B cell (primary cell): ENCODE data around the gene ANKS6. TPM values are rescaled to one million over a fixed set of nuclear protein-coding genes. Genes with fewer than 3 reads are reported as not detected.

ENCODE experiments used
- ATAC-seq: fragments of 200-7000 bp; cut with Tn5 transposase; one replicate; pipeline ENCODE4 v1.10.0; 2021; ENCODE audit warnings: low read depth, mild to moderate bottlenecking, moderate number of reproducible peaks, moderate library complexity
- CTCF ChIA-PET: fragments of 350-600 bp; sonication (Branson Sonifier 250); formaldehyde crosslinking; loops from one replicate; lab custom pipeline; 2021; ENCODE audit warnings: antibody characterized with exemption, inconsistent platforms; lab: Charles Lee
- POLR2A ChIA-PET: fragments of 350-600 bp; sonication (Branson Sonifier 250); formaldehyde crosslinking; loops from one replicate; lab custom pipeline; 2021; ENCODE audit warnings: antibody characterized with exemption; lab: Charles Lee
- DNase-seq: peaks from one replicate; pipeline ENCODE4 v3.0.0; 2013
- H2AFZ ChIP-seq: 2 replicates; pipeline ENCODE4 v1.6.1; 2012; ENCODE audit warnings: mild to moderate bottlenecking, low read depth, low read length; ENCODE audit not compliant: insufficient read depth, poor library complexity, severe bottlenecking
- H3K27ac ChIP-seq, 2 donors: 1 replicate in 1 of 2; 2 replicates in 1 of 2; pipeline ENCODE4 v1.5.1; 2012 to 2013; ENCODE audit warnings: low read length in 2 of 2, mild to moderate bottlenecking in 2 of 2, moderate library complexity in 1 of 2
- H3K27me3 ChIP-seq, 4 experiments: fragments of 200-600 bp in 1 of 4; sonication (generic) in 1 of 4; replicated peaks in 1 of 4; 1 replicate in 2 of 4; 2 replicates in 2 of 4; pipeline versions ENCODE4 v1.6.1 to v1.7.0; 2013 to 2016; ENCODE audit warnings: low read length in 3 of 4, mild to moderate bottlenecking in 2 of 4, mixed read lengths in 1 of 4, moderate library complexity in 1 of 4; ENCODE audit not compliant: insufficient read depth in 4 of 4, control insufficient read depth in 3 of 4; ENCODE audit errors: control extremely low read depth in 1 of 4
- H3K36me3 ChIP-seq, 2 experiments: replicated peaks in 1 of 2; 1 replicate in 1 of 2; 2 replicates in 1 of 2; pipeline versions ENCODE4 v1.6.1 to v1.7.1; 2013; ENCODE audit warnings: low read length in 1 of 2; ENCODE audit not compliant: insufficient read depth in 2 of 2, control insufficient read depth in 1 of 2; ENCODE audit errors: control extremely low read depth in 1 of 2, extremely low read depth in 1 of 2
- H3K4me1 ChIP-seq, 2 donors: fragments of 200-600 bp in 1 of 2; sonication (generic) in 1 of 2; 1 replicate in 1 of 2; 2 replicates in 1 of 2; pipeline versions ENCODE4 v1.5.1 to v1.6.1; 2013 to 2017; ENCODE audit warnings: low read length in 2 of 2; ENCODE audit not compliant: control insufficient read depth in 2 of 2, insufficient read depth in 2 of 2
- H3K4me2 ChIP-seq: replicated peaks from 2 replicates; pipeline ENCODE3; 2012; ENCODE audit warnings: mild to moderate bottlenecking, low read depth, low read length; ENCODE audit not compliant: poor library complexity, severe bottlenecking
- H3K4me3 ChIP-seq, 5 experiments: fragments of 200-600 bp in 1 of 5; sonication (generic) in 1 of 5; 1 replicate in 3 of 5; 2 replicates in 2 of 5; pipeline versions ENCODE4 v1.5.1 to v1.7.0; 2011 to 2016; ENCODE audit warnings: low read length in 4 of 5, mild to moderate bottlenecking in 4 of 5, low read depth in 2 of 5, control low read depth in 1 of 5, moderate library complexity in 1 of 5; ENCODE audit not compliant: insufficient read depth in 1 of 5; ENCODE audit errors: control extremely low read depth in 1 of 5, extremely low read depth in 1 of 5
- H3K79me2 ChIP-seq: fragments of 200-600 bp; sonication (generic); one replicate; pipeline ENCODE4 v1.6.0; 2016; ENCODE audit warnings: low read length; ENCODE audit not compliant: control insufficient read depth, insufficient read depth
- H3K9ac ChIP-seq: fragments of 200-600 bp; sonication (generic); 2 replicates; pipeline ENCODE4 v1.6.1; 2017; ENCODE audit warnings: mild to moderate bottlenecking, low read length, moderate library complexity
- H3K9me3 ChIP-seq, 3 donors: one replicate each; pipeline versions ENCODE4 v1.6.1 to v1.7.1; 2013; ENCODE audit warnings: low read length in 2 of 3; ENCODE audit not compliant: control insufficient read depth in 2 of 3, insufficient read depth in 1 of 3; ENCODE audit errors: control extremely low read depth in 1 of 3
- H4K20me1 ChIP-seq: 2 replicates; pipeline ENCODE4 v1.6.0; 2012; ENCODE audit warnings: mild to moderate bottlenecking, low read length; ENCODE audit not compliant: insufficient read depth, control insufficient read depth, poor library complexity, severe bottlenecking
- H3K27ac Mint-ChIP-seq: one replicate; pipeline ENCODE4 v1.8.0; 2021; ENCODE audit warnings: mixed read lengths
- H3K27me3 Mint-ChIP-seq: one replicate; pipeline ENCODE4 v1.8.0; 2021; ENCODE audit warnings: mixed read lengths
- H3K4me1 Mint-ChIP-seq: one replicate; pipeline ENCODE4 v1.8.0; 2021; ENCODE audit warnings: mixed read lengths
- H3K4me3 Mint-ChIP-seq: one replicate; pipeline ENCODE4 v1.8.0; 2021; ENCODE audit warnings: mixed read lengths
- H3K9me3 Mint-ChIP-seq: one replicate; pipeline ENCODE4 v1.8.0; 2022; ENCODE audit warnings: mixed read lengths; ENCODE audit not compliant: insufficient read depth
- EZH2 ChIP-seq: IDR thresholded peaks from 2 replicates; pipeline ENCODE4 v1.6.1; 2012; ENCODE audit warnings: borderline replicate concordance, low read depth, mild to moderate bottlenecking, moderate library complexity, low read length; ENCODE audit not compliant: insufficient read depth, poor library complexity, severe bottlenecking
- WGBS: methylation state at CpG from one replicate; pipeline ENCODE4 v1.1.5; 2013; ENCODE audit warnings: missing lambda C conversion rate; ENCODE audit not compliant: insufficient coverage; 5-methylcytosine and 5-hydroxymethylcytosine counted together
- intact Hi-C: fragments of 100-400 bp; cut with micrococcal nuclease; formaldehyde crosslinking; loops from one replicate; pipeline ENCODE4 v1.10.0; 2022
- polyA plus RNA-seq: library from polyadenylated mRNA; depleted of rRNA; stranded (reverse); fragments of >200 nt; gene quantifications from 2 replicates; pipeline ENCODE4 v1.2.3, GENCODE V29; 2012
- total RNA-seq, 2 donors: library from RNA; stranded (reverse); fragments of 120-200 nt in 1 of 2; gene quantifications; 1 replicate in 1 of 2; 2 replicates in 1 of 2; pipeline versions ENCODE4 v1.2.3 to v1.2.4, GENCODE V29; 2013 to 2022
- TF ChIP-seq, protein P1 (sequence below): fragments of 200-600 bp; IDR thresholded peaks from one replicate; pipeline ENCODE4 v1.8.0; 2022; ENCODE audit warnings: antibody characterized with exemption, mild to moderate bottlenecking

Gene ANKS6
- total and polyA plus RNA-seq, 2 donors (not counting 1 experiment from before 2014, with no cell fraction given) = 11.4 to 16.1 TPM

DNA sequence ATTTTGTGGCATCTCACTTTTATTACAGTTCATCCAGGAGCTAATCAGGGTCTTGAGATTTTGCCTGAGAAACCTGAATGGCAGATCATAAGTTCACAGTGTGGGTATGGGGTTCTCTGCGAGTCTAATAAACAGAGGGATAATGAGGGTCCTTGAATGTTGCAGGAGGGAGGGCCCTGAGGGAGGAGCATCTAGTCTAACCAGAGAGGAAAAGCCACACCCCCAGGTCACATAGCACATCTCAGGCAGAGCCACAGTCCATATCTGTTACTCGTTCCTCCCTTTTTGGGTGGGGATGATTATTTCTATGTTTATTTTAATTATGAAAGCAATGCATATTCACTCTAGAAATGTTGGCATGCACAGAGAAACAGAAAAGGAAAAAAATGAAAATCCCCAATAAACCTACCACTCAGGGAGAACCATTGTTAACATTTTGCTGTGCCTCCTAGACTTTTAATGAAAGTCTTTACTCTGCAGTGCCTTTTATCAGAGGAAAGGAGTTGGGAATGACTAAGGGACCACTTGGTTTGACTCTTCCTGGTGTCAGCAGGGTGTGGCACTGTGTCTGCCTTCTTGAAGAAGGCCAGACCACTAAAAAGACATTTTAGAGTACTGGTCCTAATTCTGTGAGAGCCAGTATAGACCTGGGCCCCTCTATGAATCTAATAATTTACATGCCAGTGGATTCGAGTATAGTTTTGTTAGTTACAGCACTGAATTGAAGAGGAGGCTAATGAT, 13.9 kb upstream of the ANKS6 start:
- Histone ChIP-seq H3K79me2 (no peaks in the 10 kb centered on the region), H2AFZ (no peak overlapping the region), H3K27ac (no peak overlapping the region), H3K9ac (no peak overlapping the region), H3K36me3 (no peaks in the 10 kb centered on the region), H3K27me3 (peaks cover 0 to 31% (median 5%) of the 10 kb centered on the region in 4 experiments), H3K4me1 (peaks cover 11 to 18% of the 10 kb centered on the region in 2 donors), H3K4me3 (no peak overlapping the region), H3K4me2 (no peak overlapping the region), H4K20me1 (no peaks in the 10 kb centered on the region), H3K9me3 (no peaks in the 10 kb centered on the region)
- ChIA-PET POLR2A (no interaction called here), CTCF (no interaction called here)
- Mint-ChIP-seq H3K9me3 (no peaks in the 10 kb centered on the region), H3K4me3 (no peak overlapping the region), H3K4me1 (peaks cover 17% of the 10 kb centered on the region), H3K27me3 (peaks cover 18% of the 10 kb centered on the region), H3K27ac (no peak overlapping the region)
- no peak for TF ChIP-seq EZH2
- TF ChIP-seq, protein P1, sequence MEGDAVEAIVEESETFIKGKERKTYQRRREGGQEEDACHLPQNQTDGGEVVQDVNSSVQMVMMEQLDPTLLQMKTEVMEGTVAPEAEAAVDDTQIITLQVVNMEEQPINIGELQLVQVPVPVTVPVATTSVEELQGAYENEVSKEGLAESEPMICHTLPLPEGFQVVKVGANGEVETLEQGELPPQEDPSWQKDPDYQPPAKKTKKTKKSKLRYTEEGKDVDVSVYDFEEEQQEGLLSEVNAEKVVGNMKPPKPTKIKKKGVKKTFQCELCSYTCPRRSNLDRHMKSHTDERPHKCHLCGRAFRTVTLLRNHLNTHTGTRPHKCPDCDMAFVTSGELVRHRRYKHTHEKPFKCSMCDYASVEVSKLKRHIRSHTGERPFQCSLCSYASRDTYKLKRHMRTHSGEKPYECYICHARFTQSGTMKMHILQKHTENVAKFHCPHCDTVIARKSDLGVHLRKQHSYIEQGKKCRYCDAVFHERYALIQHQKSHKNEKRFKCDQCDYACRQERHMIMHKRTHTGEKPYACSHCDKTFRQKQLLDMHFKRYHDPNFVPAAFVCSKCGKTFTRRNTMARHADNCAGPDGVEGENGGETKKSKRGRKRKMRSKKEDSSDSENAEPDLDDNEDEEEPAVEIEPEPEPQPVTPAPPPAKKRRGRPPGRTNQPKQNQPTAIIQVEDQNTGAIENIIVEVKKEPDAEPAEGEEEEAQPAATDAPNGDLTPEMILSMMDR = no peak
- no peak for DNase-seq
- intact Hi-C loops = no loop called here
- no CpG with 5 or more reads among the region's 3 CpGs for WGBS
- ATAC-seq = no peak

DNA sequence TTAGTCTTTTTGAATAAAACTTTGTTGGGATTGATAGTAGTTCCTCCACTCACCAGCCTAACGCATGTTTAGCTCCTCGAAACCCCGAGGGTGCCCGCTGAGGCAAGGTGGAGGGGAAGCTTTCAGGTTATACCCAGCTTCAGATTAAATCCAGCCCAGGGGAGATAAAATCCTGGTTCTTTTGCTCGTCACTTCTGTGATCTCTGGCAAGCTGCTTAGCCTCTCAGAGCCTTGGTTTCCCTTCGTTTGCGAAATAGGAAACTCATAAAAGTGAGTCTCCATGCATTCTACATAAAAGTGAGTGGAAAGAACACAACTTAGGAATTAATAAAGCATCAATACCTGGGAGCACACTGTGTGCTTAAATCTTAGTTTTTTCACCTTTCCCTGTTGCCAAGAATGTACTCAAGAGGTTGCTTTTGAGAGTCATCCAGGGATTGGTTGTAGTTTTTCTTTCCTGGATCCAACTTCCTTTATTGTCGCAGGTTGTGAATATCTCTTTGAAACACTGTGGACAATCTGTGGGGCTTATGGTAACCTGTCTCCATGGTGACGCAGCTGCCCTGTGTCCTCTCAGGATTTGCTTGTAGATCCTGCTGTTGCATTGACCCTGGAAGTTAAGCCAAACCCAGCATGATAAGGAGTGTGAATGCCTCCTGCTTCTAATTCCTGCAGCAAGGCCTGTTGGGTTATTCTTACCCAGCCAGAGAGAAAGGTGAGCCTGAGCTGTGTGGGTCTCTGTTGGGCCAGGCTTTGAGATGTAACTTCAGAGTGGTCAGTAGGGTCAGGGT, 13.2 kb upstream of the ANKS6 start:
- no peak overlapping the region for H3K27ac ChIP-seq
- ChIA-PET CTCF (interaction anchor here (0.6 to 0.7 kb wide), 2 partner anchors 9 to 190 kb away, joined by 3 read pairs; no protein-coding TSS in a partner anchor), POLR2A (no interaction called here)
- H3K9me3 ChIP-seq = no peaks in the 10 kb centered on the region
- DNase-seq (no peak), ATAC-seq (no peak)
- H3K9ac ChIP-seq = no peak overlapping the region
- peaks cover 11 to 18% of the 10 kb centered on the region in 2 donors for H3K4me1 ChIP-seq
- TF ChIP-seq, protein P1 = no peak
- TF ChIP-seq EZH2 = no peak
- no peak overlapping the region for H3K4me3 ChIP-seq
- 100% methylated on average over 3 of the region's 9 CpGs for WGBS
- H3K4me3 Mint-ChIP-seq = peak overlapping the region; percentile 87
- H3K36me3 ChIP-seq = no peaks in the 10 kb centered on the region
- H3K79me2 ChIP-seq = no peaks in the 10 kb centered on the region
- H3K4me1 Mint-ChIP-seq = peaks cover 17% of the 10 kb centered on the region
- H4K20me1 ChIP-seq = no peaks in the 10 kb centered on the region
- no peaks in the 10 kb centered on the region for H3K9me3 Mint-ChIP-seq
- intact Hi-C loops = no loop called here
- H2AFZ ChIP-seq = no peak overlapping the region
- no peak overlapping the region for H3K4me2 ChIP-seq
- H3K27ac Mint-ChIP-seq = no peak overlapping the region
- peaks cover 21% of the 10 kb centered on the region for H3K27me3 Mint-ChIP-seq
- peaks cover 0 to 32% (median 5%) of the 10 kb centered on the region in 4 experiments for H3K27me3 ChIP-seq
